HepG2 (cell line): Measurements from ENCODE around the gene TGM1. TPM values are rescaled to one million over a fixed set of nuclear protein-coding genes. Genes with fewer than 3 reads are reported as not detected.

Experiments used
- CENPT ChIP-seq: sonication (generic); formaldehyde crosslinking; IDR thresholded peaks from 2 replicates; pipeline ENCODE4 v1.8.0; 2022; ENCODE audit warnings: low read depth, mild to moderate bottlenecking, moderate library complexity, missing genetic modification reagents
- EEA1 ChIP-seq: sonication (generic); formaldehyde crosslinking; IDR thresholded peaks from 2 replicates; pipeline ENCODE4 v1.5.1; 2020; ENCODE audit warnings: mild to moderate bottlenecking, missing genetic modification reagents, borderline replicate concordance
- ELF3 ChIP-seq: IDR thresholded peaks from 2 replicates; pipeline ENCODE4 v1.6.1; 2016; ENCODE audit warnings: missing genetic modification reagents, missing compliant biosample characterization
- ERF ChIP-seq: IDR thresholded peaks from 2 replicates; pipeline ENCODE4 v1.6.1; 2018; ENCODE audit warnings: missing biosample characterization, missing genetic modification reagents
- KDM5B ChIP-seq: sonication (generic); formaldehyde crosslinking; IDR thresholded peaks from 2 replicates; pipeline ENCODE4 v1.4.0; 2020; ENCODE audit warnings: missing genetic modification reagents, mild to moderate bottlenecking, borderline replicate concordance
- MZF1 ChIP-seq: sonication (generic); formaldehyde crosslinking; IDR thresholded peaks from 2 replicates; pipeline ENCODE4 v1.8.1; 2023; ENCODE audit warnings: mild to moderate bottlenecking, missing genetic modification reagents, borderline replicate concordance
- NFATC3 ChIP-seq: sonication (generic); formaldehyde crosslinking; IDR thresholded peaks from 2 replicates; pipeline ENCODE4 v1.5.1; 2020; ENCODE audit warnings: mild to moderate bottlenecking, missing genetic modification reagents
- SNRNP70 ChIP-seq: fragments of 200-400 bp; formaldehyde crosslinking; IDR thresholded peaks from 2 replicates; pipeline ENCODE4 v1.6.1; 2017; ENCODE audit warnings: mild to moderate bottlenecking, low read depth, low read length, moderate library complexity
- TCF12 ChIP-seq, 2 experiments: fragments of 450-650 bp in 1 of 2; sonication (generic) in 1 of 2; formaldehyde crosslinking in 1 of 2; IDR thresholded peaks; 2 replicates each; pipeline versions ENCODE4 v1.6.1 to v1.8.0; 2017 to 2022; ENCODE audit warnings: antibody characterized with exemption in 1 of 2, mild to moderate bottlenecking in 1 of 2, missing genetic modification reagents in 1 of 2, moderate library complexity in 1 of 2
- TIGD3 ChIP-seq: sonication (generic); formaldehyde crosslinking; IDR thresholded peaks from 2 replicates; pipeline ENCODE4 v1.5.1; 2020; ENCODE audit warnings: mild to moderate bottlenecking, missing genetic modification reagents, borderline replicate concordance
- ZNF354B ChIP-seq: sonication (generic); formaldehyde crosslinking; IDR thresholded peaks from 2 replicates; pipeline ENCODE4 v1.8.0; 2022; ENCODE audit warnings: mild to moderate bottlenecking, missing genetic modification reagents
- ZNF776 ChIP-seq: sonication (generic); formaldehyde crosslinking; IDR thresholded peaks from 2 replicates; pipeline ENCODE4 v1.4.0; 2020; ENCODE audit warnings: mild to moderate bottlenecking, missing genetic modification reagents
- polyA plus RNA-seq, 8 experiments: library from polyadenylated mRNA; depleted of rRNA in 3 of 8; stranded (reverse) in 7 of 8; unstranded in 1 of 8; fragments of >200 nt; fragmentation: Illumina TruSeq in 4 of 8; extraction: Trizol in 4 of 8; gene quantifications; 2 replicates each; pipeline versions ENCODE4 v1.2.1 to v1.2.3, GENCODE V29; 2011 to 2016; ENCODE audit warnings: low read depth in 4 of 8, missing spikeins in 1 of 8, mixed read lengths in 1 of 8; ENCODE audit not compliant: insufficient read depth in 1 of 8
- total RNA-seq, 5 experiments: library from RNA; depleted of rRNA; stranded (reverse); fragments of >200 nt; fragmentation: Illumina TruSeq; extraction: Trizol; gene quantifications; 2 replicates each; pipeline ENCODE4 v1.2.3, GENCODE V29; 2016; ENCODE audit warnings: low read depth in 1 of 5
- TF ChIP-seq, protein P1 (sequence below): sonication (generic); formaldehyde crosslinking; IDR thresholded peaks from 2 replicates; pipeline ENCODE4 v1.4.0; 2020; ENCODE audit warnings: missing genetic modification reagents
- TF ChIP-seq, protein P2 (sequence below): sonication (generic); formaldehyde crosslinking; IDR thresholded peaks from 2 replicates; pipeline ENCODE4 v1.4.0; 2020; ENCODE audit warnings: missing genetic modification reagents, borderline replicate concordance
- TF ChIP-seq, protein P3 (sequence below): sonication (generic); formaldehyde crosslinking; IDR thresholded peaks from 2 replicates; pipeline ENCODE4 v1.5.1; 2020; ENCODE audit warnings: missing genetic modification reagents, mild to moderate bottlenecking, borderline replicate concordance
- TF ChIP-seq, protein P4 (sequence below): sonication (generic); formaldehyde crosslinking; IDR thresholded peaks from 2 replicates; pipeline ENCODE4 v1.8.0; 2023; ENCODE audit warnings: mild to moderate bottlenecking, missing genetic modification reagents

TGM1 gene
- total and polyA plus RNA-seq, 2 of the 13 experiments (the other 11 are each of a cell fraction or from before 2014, with no cell fraction given) = 3.2 to 10.6 TPM

- TF ChIP-seq, protein P1, sequence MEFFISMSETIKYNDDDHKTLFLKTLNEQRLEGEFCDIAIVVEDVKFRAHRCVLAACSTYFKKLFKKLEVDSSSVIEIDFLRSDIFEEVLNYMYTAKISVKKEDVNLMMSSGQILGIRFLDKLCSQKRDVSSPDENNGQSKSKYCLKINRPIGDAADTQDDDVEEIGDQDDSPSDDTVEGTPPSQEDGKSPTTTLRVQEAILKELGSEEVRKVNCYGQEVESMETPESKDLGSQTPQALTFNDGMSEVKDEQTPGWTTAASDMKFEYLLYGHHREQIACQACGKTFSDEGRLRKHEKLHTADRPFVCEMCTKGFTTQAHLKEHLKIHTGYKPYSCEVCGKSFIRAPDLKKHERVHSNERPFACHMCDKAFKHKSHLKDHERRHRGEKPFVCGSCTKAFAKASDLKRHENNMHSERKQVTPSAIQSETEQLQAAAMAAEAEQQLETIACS (CRISPR knock-in tag) = peak; percentile 86
- TF ChIP-seq, protein P2, sequence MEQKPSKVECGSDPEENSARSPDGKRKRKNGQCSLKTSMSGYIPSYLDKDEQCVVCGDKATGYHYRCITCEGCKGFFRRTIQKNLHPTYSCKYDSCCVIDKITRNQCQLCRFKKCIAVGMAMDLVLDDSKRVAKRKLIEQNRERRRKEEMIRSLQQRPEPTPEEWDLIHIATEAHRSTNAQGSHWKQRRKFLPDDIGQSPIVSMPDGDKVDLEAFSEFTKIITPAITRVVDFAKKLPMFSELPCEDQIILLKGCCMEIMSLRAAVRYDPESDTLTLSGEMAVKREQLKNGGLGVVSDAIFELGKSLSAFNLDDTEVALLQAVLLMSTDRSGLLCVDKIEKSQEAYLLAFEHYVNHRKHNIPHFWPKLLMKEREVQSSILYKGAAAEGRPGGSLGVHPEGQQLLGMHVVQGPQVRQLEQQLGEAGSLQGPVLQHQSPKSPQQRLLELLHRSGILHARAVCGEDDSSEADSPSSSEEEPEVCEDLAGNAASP (CRISPR knock-in tag) = peak; percentile 90; the same call in 1 of the 2 replicates
- 0 out of 2 replicates have a peak, but pooled peaks have one; percentile 91 for TF ChIP-seq NFATC3 (CRISPR knock-in tag)
- TF ChIP-seq MZF1 (CRISPR knock-in tag) = peak; percentile 98
- TF ChIP-seq ELF3 (CRISPR knock-in tag) = peak; percentile 99
- TF ChIP-seq ZNF354B = peak; percentile 99
- TF ChIP-seq, protein P3, sequence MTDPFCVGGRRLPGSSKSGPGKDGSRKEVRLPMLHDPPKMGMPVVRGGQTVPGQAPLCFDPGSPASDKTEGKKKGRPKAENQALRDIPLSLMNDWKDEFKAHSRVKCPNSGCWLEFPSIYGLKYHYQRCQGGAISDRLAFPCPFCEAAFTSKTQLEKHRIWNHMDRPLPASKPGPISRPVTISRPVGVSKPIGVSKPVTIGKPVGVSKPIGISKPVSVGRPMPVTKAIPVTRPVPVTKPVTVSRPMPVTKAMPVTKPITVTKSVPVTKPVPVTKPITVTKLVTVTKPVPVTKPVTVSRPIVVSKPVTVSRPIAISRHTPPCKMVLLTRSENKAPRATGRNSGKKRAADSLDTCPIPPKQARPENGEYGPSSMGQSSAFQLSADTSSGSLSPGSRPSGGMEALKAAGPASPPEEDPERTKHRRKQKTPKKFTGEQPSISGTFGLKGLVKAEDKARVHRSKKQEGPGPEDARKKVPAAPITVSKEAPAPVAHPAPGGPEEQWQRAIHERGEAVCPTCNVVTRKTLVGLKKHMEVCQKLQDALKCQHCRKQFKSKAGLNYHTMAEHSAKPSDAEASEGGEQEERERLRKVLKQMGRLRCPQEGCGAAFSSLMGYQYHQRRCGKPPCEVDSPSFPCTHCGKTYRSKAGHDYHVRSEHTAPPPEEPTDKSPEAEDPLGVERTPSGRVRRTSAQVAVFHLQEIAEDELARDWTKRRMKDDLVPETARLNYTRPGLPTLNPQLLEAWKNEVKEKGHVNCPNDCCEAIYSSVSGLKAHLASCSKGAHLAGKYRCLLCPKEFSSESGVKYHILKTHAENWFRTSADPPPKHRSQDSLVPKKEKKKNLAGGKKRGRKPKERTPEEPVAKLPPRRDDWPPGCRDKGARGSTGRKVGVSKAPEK (CRISPR knock-in tag) = peak; percentile 99
- TF ChIP-seq ZNF776 = peak; percentile 99
- TF ChIP-seq CENPT (CRISPR knock-in tag) = peak; percentile 98
- peak; percentile 100 for TF ChIP-seq KDM5B (CRISPR knock-in tag)
- TF ChIP-seq SNRNP70 = no peak
- TF ChIP-seq TCF12 (IDR thresholded peaks at IDR 0.05) = no peak
- peak; percentile 100 for TF ChIP-seq TCF12 (CRISPR knock-in tag; IDR thresholded peaks at IDR 0.05)
- TF ChIP-seq, protein P4, sequence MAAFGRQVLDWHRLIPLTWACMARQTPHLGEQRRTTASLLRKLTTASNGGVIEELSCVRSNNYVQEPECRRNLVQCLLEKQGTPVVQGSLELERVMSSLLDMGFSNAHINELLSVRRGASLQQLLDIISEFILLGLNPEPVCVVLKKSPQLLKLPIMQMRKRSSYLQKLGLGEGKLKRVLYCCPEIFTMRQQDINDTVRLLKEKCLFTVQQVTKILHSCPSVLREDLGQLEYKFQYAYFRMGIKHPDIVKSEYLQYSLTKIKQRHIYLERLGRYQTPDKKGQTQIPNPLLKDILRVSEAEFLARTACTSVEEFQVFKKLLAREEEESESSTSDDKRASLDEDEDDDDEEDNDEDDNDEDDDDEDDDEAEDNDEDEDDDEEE = peak; percentile 100
- peak; percentile 100 for TF ChIP-seq ERF (CRISPR knock-in tag)
- peak; percentile 98 for TF ChIP-seq EEA1 (CRISPR knock-in tag)
- TF ChIP-seq TIGD3 (CRISPR knock-in tag) = peak; percentile 98
Observed at GRCh38 chr14:24271134-24271833, 8.3 kb upstream of the TGM1 start, which contains the start of gene RABGGTA (continued).
